NCI-H82 treated with DMSO at 0.1 percent for 48 hours (cell line): ENCODE measurements around the gene USF3.

Experiments used
- DNase-seq: peaks from one replicate; lab custom pipeline; 2025; ENCODE audit not compliant: unreplicated experiment; lab: John Stamatoyannopoulos, UW

Gene USF3

DNA sequence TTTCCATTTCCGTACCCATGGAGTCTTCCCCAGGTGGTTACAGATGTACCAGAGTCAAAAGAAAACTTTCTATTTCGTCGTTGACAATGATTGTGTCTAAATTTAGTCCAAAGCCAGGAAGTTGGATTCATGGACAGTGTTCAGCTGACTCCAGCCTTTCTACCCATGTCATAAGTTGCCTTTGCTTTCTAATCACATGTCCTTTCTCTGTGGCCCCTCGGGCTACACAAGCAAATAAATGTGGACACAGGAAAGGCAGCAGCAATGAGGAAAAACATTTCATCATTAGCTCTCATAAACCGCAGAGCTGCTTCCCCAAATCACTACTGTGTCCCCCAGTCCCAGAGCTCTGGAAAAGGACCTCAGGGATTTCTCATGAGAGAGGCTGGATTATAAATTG is 82.0 kb downstream of the USF3 start:
- DNase-seq = no peak

DNA sequence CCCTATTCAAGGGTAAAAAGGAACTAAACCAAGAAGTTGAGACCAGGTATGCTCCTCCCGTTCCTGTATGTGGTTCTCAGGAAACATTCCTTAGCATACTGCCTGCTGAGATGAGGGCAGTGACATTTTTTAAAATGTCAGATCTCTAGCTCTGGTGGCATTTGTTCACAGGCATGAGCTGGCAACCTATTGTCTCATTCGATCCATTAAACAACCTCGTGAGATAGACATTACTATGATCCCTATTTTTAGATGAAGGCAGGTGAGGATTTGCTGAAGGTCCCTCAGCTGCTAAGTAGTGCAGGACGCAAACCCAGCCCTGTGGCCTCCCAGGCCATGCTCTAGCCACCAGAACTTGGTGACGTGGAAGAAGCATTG is 89.2 kb downstream of the USF3 start:
- no peak for DNase-seq

DNA sequence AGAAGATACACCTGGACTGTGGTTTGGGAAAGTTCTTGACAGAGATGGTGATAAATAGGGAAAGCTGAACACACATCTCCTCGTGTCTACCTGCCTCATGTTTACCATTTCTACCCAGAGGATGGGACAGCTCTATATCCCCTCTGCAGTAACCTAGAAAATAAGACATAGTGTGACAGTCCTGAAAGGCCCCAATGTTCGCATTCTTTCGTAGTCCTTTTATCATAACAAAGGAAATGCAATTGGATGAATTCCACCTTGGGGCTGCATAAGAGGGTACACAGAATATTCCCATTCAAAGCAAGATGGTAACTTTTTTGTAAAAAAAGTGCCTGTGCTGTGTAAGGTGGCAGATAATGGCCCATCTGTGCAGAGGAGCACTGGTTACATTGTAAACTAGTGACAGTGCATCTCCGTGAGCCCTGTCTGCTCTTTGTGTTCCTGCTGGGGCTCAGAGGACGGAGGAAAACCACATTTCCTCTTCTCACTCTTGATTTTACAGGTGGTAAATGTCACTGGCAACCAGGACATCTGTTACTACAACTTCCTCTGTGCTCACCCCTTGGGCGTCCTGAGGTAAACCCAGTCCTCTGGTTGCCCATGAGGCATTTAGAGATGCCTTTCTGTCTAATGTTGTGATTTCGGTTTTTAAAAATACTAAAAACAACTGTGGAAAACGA is 89.8 kb downstream of the USF3 start:
- no peak for DNase-seq

DNA sequence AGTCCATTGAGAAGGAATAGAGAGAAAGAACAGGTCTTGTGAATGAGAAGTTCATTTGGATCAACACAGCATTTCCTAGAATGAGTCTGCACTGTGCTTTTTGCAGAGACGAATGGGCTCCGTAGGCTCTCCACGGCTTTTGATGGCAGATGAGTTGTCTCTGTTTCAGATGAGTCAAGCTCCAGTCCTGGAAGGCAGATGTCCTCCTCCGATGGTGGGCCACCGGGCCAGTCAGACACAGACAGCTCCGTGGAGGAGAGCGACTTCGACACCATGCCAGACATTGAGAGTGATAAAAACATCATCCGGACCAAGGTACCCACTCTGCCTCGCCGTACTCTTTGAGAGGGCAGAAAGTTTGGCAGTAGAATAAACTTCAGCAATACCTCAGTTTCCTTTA is 93.6 kb downstream of the USF3 start:
- DNase-seq = no peak

DNA sequence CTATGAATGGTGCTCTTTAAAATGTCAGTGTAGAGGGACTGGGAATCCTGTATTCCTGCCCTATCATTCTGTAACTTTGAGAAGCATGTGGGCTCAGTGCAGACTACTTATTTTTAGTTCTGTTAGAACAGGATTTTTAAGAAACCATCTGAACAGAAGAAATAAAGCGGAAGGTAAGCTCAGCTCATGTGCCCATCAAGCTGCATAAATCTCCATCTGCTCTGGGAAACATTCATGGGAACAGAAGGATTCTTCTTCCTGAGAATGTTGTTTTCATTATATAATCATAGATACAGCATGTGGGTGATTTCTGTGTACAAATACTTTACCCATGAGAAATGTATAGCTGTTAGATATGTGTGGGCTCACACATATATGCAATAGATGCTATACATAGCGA is 94.2 kb downstream of the USF3 start:
- no peak for DNase-seq

DNA sequence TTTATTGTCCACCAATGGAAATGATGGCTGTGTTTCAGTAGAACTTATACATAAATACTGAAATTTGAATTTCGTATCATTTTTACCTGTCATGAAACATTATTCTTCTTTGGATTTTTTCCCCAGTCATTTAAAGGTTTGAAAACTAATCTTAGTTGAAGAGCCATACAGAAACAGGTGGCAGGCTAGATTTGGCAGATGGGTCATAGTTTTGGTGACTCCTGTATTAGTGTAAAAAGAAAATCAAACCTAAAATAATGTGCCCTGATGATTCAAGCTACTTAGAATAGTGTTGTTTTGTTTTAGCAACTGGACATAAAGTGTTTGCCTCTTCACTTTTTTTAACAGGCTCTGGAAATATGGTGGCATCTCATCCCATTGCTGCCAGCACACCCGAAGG is 95.2 kb downstream of the USF3 start:
- no peak for DNase-seq

DNA sequence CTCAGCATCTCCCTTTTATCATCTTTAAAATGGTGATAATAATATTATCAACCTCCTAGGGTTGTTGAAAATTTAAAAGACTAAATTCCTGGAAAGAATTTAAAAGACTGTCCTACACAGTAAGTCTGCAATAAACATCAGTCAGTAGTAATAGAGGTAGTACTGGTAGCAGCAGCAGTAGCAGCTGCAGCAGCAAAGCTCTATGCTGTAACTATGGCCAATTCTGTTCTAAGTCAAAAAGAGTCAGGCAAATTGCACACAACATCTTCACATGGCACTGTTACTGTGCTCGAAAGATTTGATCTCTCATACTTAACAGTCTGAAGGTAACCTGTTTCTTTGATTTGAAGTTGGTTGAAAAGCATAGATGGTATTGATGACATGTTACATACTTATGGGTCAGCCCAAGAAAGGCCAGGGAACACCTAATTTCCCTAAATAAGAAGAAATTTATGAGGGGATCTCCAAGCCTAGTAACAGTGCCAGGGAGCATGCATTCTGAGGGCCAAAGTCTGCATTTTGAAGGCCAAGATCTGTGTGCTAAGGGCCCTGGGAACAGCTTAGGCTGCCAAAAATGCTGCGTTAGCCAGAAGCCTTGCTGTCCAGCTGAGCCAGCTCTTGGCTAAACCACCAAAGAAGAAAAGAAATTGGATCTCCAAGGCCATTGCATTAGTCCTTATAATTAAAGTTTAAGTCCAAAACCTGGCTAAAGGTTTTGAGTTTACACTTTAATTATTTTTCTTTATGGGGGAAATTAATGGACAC is 95.8 kb downstream of the USF3 start:
- DNase-seq = no peak
